ENCODE data around the gene GRAMD2A.

GRAMD2A gene

GRCh38 chr15:72168131-72168807 lies 29.3 kb downstream of the GRAMD2A start:
- Histone ChIP-seq H3K4me1 (ENCODE audit: insufficient read depth, poor library complexity, severe bottlenecking) (peaks cover 27% of the 10 kb centered on the region), H3K27ac (ENCODE audit: poor library complexity, severe bottlenecking) (peak overlapping the region; percentile 95), H3K36me3 (ENCODE audit: low read depth) (no peaks in the 10 kb centered on the region), H3K9me3 (ENCODE audit: severe bottlenecking) (no peaks in the 10 kb centered on the region), H3K4me3 (ENCODE audit: severe bottlenecking) (no peak overlapping the region), H3K27me3 (ENCODE audit: insufficient read depth, poor library complexity, severe bottlenecking) (no peaks in the 10 kb centered on the region)
- TF ChIP-seq, protein P1, sequence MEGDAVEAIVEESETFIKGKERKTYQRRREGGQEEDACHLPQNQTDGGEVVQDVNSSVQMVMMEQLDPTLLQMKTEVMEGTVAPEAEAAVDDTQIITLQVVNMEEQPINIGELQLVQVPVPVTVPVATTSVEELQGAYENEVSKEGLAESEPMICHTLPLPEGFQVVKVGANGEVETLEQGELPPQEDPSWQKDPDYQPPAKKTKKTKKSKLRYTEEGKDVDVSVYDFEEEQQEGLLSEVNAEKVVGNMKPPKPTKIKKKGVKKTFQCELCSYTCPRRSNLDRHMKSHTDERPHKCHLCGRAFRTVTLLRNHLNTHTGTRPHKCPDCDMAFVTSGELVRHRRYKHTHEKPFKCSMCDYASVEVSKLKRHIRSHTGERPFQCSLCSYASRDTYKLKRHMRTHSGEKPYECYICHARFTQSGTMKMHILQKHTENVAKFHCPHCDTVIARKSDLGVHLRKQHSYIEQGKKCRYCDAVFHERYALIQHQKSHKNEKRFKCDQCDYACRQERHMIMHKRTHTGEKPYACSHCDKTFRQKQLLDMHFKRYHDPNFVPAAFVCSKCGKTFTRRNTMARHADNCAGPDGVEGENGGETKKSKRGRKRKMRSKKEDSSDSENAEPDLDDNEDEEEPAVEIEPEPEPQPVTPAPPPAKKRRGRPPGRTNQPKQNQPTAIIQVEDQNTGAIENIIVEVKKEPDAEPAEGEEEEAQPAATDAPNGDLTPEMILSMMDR (IDR thresholded peaks at IDR 0.05; ENCODE audit: poor library complexity, severe bottlenecking) = no peak
- ATAC-seq (ENCODE audit: low read depth) = peak; percentile 86
- DNase-seq (ENCODE audit: low spot score) = peak; percentile 90

- H3K9me3 ChIP-seq (ENCODE audit: severe bottlenecking) = no peaks in the 10 kb centered on the region
- H3K4me3 ChIP-seq (ENCODE audit: severe bottlenecking) = no peak overlapping the region
- H3K4me1 ChIP-seq (ENCODE audit: insufficient read depth, poor library complexity, severe bottlenecking) = peaks cover 27% of the 10 kb centered on the region
- peak; percentile 69 for DNase-seq (ENCODE audit: low spot score)
- TF ChIP-seq, protein P1 (IDR thresholded peaks at IDR 0.05; ENCODE audit: poor library complexity, severe bottlenecking) = no peak
- no peaks in the 10 kb centered on the region for H3K36me3 ChIP-seq (ENCODE audit: low read depth)
- ATAC-seq (ENCODE audit: low read depth) = no peak
- no peaks in the 10 kb centered on the region for H3K27me3 ChIP-seq (ENCODE audit: insufficient read depth, poor library complexity, severe bottlenecking)
- peak overlapping the region; percentile 95 for H3K27ac ChIP-seq (ENCODE audit: poor library complexity, severe bottlenecking)
Measured at GRCh38 chr15:72167445-72167844, 30.1 kb downstream of the GRAMD2A start.

- no peaks in the 10 kb centered on the region for H3K27me3 ChIP-seq (ENCODE audit: insufficient read depth, poor library complexity, severe bottlenecking)
- peak; percentile 64 for DNase-seq (ENCODE audit: low spot score)
- no peaks in the 10 kb centered on the region for H3K9me3 ChIP-seq (ENCODE audit: severe bottlenecking)
- TF ChIP-seq, protein P1 (IDR thresholded peaks at IDR 0.05; ENCODE audit: poor library complexity, severe bottlenecking) = no peak
- H3K4me3 ChIP-seq (ENCODE audit: severe bottlenecking) = no peak overlapping the region
- ATAC-seq (ENCODE audit: low read depth) = no peak
- H3K4me1 ChIP-seq (ENCODE audit: insufficient read depth, poor library complexity, severe bottlenecking) = peaks cover 27% of the 10 kb centered on the region
- H3K36me3 ChIP-seq (ENCODE audit: low read depth) = no peaks in the 10 kb centered on the region
- peak overlapping the region; percentile 95 for H3K27ac ChIP-seq (ENCODE audit: poor library complexity, severe bottlenecking)
Measured at GRCh38 chr15:72166716-72167417, 30.7 kb downstream of the GRAMD2A start.

- TF ChIP-seq, protein P1 (IDR thresholded peaks at IDR 0.05; ENCODE audit: poor library complexity, severe bottlenecking) = no peak
- ATAC-seq (ENCODE audit: low read depth) = no peak
- no peaks in the 10 kb centered on the region for H3K9me3 ChIP-seq (ENCODE audit: severe bottlenecking)
Measured at GRCh38 chr15:72163719-72164118, 33.9 kb downstream of the GRAMD2A start.

GRCh38 chr15:72162569-72162968 lies 35.0 kb downstream of the GRAMD2A start:
- no peak overlapping the region for H3K27ac ChIP-seq (ENCODE audit: poor library complexity, severe bottlenecking)
- H3K9me3 ChIP-seq (ENCODE audit: severe bottlenecking) = no peaks in the 10 kb centered on the region
- H3K27me3 ChIP-seq (ENCODE audit: insufficient read depth, poor library complexity, severe bottlenecking) = no peaks in the 10 kb centered on the region
- no peak overlapping the region for H3K4me3 ChIP-seq (ENCODE audit: severe bottlenecking)
- DNase-seq (ENCODE audit: low spot score) (peak; percentile 74), ATAC-seq (ENCODE audit: low read depth) (no peak)
- TF ChIP-seq, protein P1 (IDR thresholded peaks at IDR 0.05; ENCODE audit: poor library complexity, severe bottlenecking) = no peak
- H3K36me3 ChIP-seq (ENCODE audit: low read depth) = no peaks in the 10 kb centered on the region
- H3K4me1 ChIP-seq (ENCODE audit: insufficient read depth, poor library complexity, severe bottlenecking) = peaks cover 3% of the 10 kb centered on the region

More at GRCh38 chr15:72163719-72164118, 33.9 kb downstream of the GRAMD2A start:
- Histone ChIP-seq H3K4me1 (ENCODE audit: insufficient read depth, poor library complexity, severe bottlenecking) (peaks cover 15% of the 10 kb centered on the region), H3K4me3 (ENCODE audit: severe bottlenecking) (no peak overlapping the region), H3K27me3 (ENCODE audit: insufficient read depth, poor library complexity, severe bottlenecking) (no peaks in the 10 kb centered on the region), H3K27ac (ENCODE audit: poor library complexity, severe bottlenecking) (no peak overlapping the region), H3K36me3 (ENCODE audit: low read depth) (no peaks in the 10 kb centered on the region)
- no peak for DNase-seq (ENCODE audit: low spot score)
